Progenitor cell of endocrine pancreas (in vitro differentiated cells): Measurements from ENCODE around the gene PHACTR1. TPM values are rescaled to one million over a fixed set of nuclear protein-coding genes. Genes with fewer than 3 reads are reported as not detected.

ENCODE experiments used
- DNase-seq: peaks from one replicate; pipeline ENCODE4 v3.0.0; 2021; ENCODE audit warnings: low spot score; ENCODE audit not compliant: unreplicated experiment
- H3K27ac Mint-ChIP-seq: 2 replicates; pipeline ENCODE4 v1.8.0; 2021; ENCODE audit warnings: mild to moderate bottlenecking, moderate library complexity, mixed read lengths
- H3K27me3 Mint-ChIP-seq: 2 replicates; pipeline ENCODE4 v1.8.0; 2021; ENCODE audit warnings: mixed read lengths
- H3K36me3 Mint-ChIP-seq: 2 replicates; pipeline ENCODE4 v1.8.0; 2022; ENCODE audit warnings: mixed read lengths; ENCODE audit not compliant: insufficient read depth
- H3K4me1 Mint-ChIP-seq: 2 replicates; pipeline ENCODE4 v1.8.0; 2021; ENCODE audit warnings: low read depth, mixed read lengths
- H3K4me3 Mint-ChIP-seq: 2 replicates; pipeline ENCODE4 v1.8.0; 2021; ENCODE audit warnings: low read depth, mild to moderate bottlenecking, moderate library complexity, mixed read lengths
- H3K9me3 Mint-ChIP-seq: 2 replicates; pipeline ENCODE4 v1.8.0; 2021; ENCODE audit warnings: low read depth, mixed read lengths
- CTCF ChIP-seq: fragments of 200-600 bp; sonication (generic); IDR thresholded peaks from one replicate; pipeline ENCODE4 v1.5.0; 2021; ENCODE audit warnings: antibody characterized with exemption, mild to moderate bottlenecking; ENCODE audit not compliant: unreplicated experiment
- total RNA-seq: library from RNA; stranded (reverse); gene quantifications from 2 replicates; pipeline ENCODE4 v1.2.1, GENCODE V29; 2021

The PHACTR1 gene
- total RNA-seq, 1 donor from 2014 or later = 8.6 TPM

- no peak overlapping the region for H3K4me3 Mint-ChIP-seq
- no peaks in the 10 kb centered on the region for H3K36me3 Mint-ChIP-seq
- H3K4me1 Mint-ChIP-seq = no peaks in the 10 kb centered on the region
- peaks cover 11% of the 10 kb centered on the region for H3K27me3 Mint-ChIP-seq
- no peaks in the 10 kb centered on the region for H3K9me3 Mint-ChIP-seq
- no peak overlapping the region for H3K27ac Mint-ChIP-seq
- TF ChIP-seq CTCF = no peak
- no peak for DNase-seq
Measured at GRCh38 chr6:12968290-12968689, 251.7 kb downstream of the PHACTR1 start.

GRCh38 chr6:12968839-12969558, 252.4 kb downstream of the PHACTR1 start:
- Mint-ChIP-seq H3K4me3 (no peak overlapping the region), H3K27me3 (peaks cover 11% of the 10 kb centered on the region), H3K9me3 (no peaks in the 10 kb centered on the region), H3K4me1 (no peaks in the 10 kb centered on the region), H3K36me3 (no peaks in the 10 kb centered on the region), H3K27ac (no peak overlapping the region)
- no peak for TF ChIP-seq CTCF
- DNase-seq = no peak

- H3K27ac Mint-ChIP-seq = no peak overlapping the region
- no peaks in the 10 kb centered on the region for H3K4me1 Mint-ChIP-seq
- H3K36me3 Mint-ChIP-seq = no peaks in the 10 kb centered on the region
- H3K27me3 Mint-ChIP-seq = peaks cover 11% of the 10 kb centered on the region
- TF ChIP-seq CTCF = no peak
- no peak for DNase-seq
- H3K9me3 Mint-ChIP-seq = no peaks in the 10 kb centered on the region
- H3K4me3 Mint-ChIP-seq = no peak overlapping the region
Measured at GRCh38 chr6:12969966-12970365, 253.4 kb downstream of the PHACTR1 start.

- Mint-ChIP-seq H3K4me1 (no peaks in the 10 kb centered on the region), H3K9me3 (no peaks in the 10 kb centered on the region), H3K27me3 (no peaks in the 10 kb centered on the region), H3K27ac (no peak overlapping the region), H3K36me3 (no peaks in the 10 kb centered on the region), H3K4me3 (no peak overlapping the region)
- no peak for TF ChIP-seq CTCF
- DNase-seq = no peak
Measured at GRCh38 chr6:12973386-12973785, 256.8 kb downstream of the PHACTR1 start.

- Mint-ChIP-seq H3K4me3 (no peak overlapping the region), H3K4me1 (no peaks in the 10 kb centered on the region), H3K9me3 (no peaks in the 10 kb centered on the region), H3K36me3 (no peaks in the 10 kb centered on the region), H3K27me3 (no peaks in the 10 kb centered on the region), H3K27ac (no peak overlapping the region)
- no peak for DNase-seq
- no peak for TF ChIP-seq CTCF
Measured at GRCh38 chr6:12974551-12974950, 258.0 kb downstream of the PHACTR1 start.
